Measurements from ENCODE around the gene CDK12.
"Not testable (repeated sequence)": the region's sequence is repeated elsewhere in the genome, so short reads cannot be mapped to it uniquely, and the experiment has no call there.

CDK12 gene

GRCh38 chr17:39530513-39530912 is 69.2 kb downstream of the CDK12 start:
- WGBS, 2 experiments, result 95 to 96% methylated on average over 10 of the region's 10 CpGs
- Histone ChIP-seq H3K4me3 (ENCODE audit: insufficient read depth, low read depth, low read length) (no peak overlapping the region), H3K36me3 (ENCODE audit: control insufficient read depth, insufficient read depth, low read length) (peaks cover 32% of the 10 kb centered on the region), H3K27me3 (ENCODE audit: control insufficient read depth, insufficient read depth, low read length, poor library complexity, severe bottlenecking) (no peaks in the 10 kb centered on the region), H3K27ac (ENCODE audit: insufficient read depth, low read depth, low read length, poor library complexity, severe bottlenecking) (no peak overlapping the region), H3K4me1 (ENCODE audit: control insufficient read depth, insufficient read depth, low read length) (no peaks in the 10 kb centered on the region), H3K9me3 (ENCODE audit: control insufficient read depth, low read length) (no peaks in the 10 kb centered on the region)

DNA sequence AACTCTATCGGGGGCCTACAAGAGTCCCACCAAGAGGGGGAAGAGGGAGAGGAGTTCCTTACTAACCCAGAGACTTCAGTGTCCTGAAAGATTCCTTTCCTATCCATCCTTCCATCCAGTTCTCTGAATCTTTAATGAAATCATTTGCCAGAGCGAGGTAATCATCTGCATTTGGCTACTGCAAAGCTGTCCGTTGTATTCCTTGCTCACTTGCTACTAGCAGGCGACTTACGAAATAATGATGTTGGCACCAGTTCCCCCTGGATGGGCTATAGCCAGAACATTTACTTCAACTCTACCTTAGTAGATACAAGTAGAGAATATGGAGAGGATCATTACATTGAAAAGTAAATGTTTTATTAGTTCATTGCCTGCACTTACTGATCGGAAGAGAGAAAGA is 70.0 kb downstream of the CDK12 start:
- no peak overlapping the region for H3K27ac ChIP-seq (ENCODE audit: insufficient read depth, low read depth, low read length, poor library complexity, severe bottlenecking)
- H3K4me3 ChIP-seq (ENCODE audit: insufficient read depth, low read depth, low read length), result no peak overlapping the region
- no peaks in the 10 kb centered on the region for H3K4me1 ChIP-seq (ENCODE audit: control insufficient read depth, insufficient read depth, low read length)
- H3K27me3 ChIP-seq (ENCODE audit: control insufficient read depth, insufficient read depth, low read length, poor library complexity, severe bottlenecking), result no peaks in the 10 kb centered on the region
- 93 to 97% methylated on average over 6 of the region's 6 CpGs for WGBS, 2 experiments
- no peaks in the 10 kb centered on the region for H3K9me3 ChIP-seq (ENCODE audit: control insufficient read depth, low read length)
- peaks cover 24% of the 10 kb centered on the region for H3K36me3 ChIP-seq (ENCODE audit: control insufficient read depth, insufficient read depth, low read length)

- peaks cover 12% of the 10 kb centered on the region for H3K36me3 ChIP-seq (ENCODE audit: control insufficient read depth, insufficient read depth, low read length)
- 90 to 93% methylated on average over 3 of the region's 4 CpGs for WGBS, 2 experiments
Observed at GRCh38 chr17:39533891-39534290, 72.6 kb downstream of the CDK12 start.

GRCh38 chr17:39534768-39535405 is 73.6 kb downstream of the CDK12 start:
- H3K4me3 ChIP-seq (ENCODE audit: insufficient read depth, low read depth, low read length), result no peak overlapping the region
- no peaks in the 10 kb centered on the region for H3K9me3 ChIP-seq (ENCODE audit: control insufficient read depth, low read length)
- no peaks in the 10 kb centered on the region for H3K27me3 ChIP-seq (ENCODE audit: control insufficient read depth, insufficient read depth, low read length, poor library complexity, severe bottlenecking)
- no peak overlapping the region for H3K27ac ChIP-seq (ENCODE audit: insufficient read depth, low read depth, low read length, poor library complexity, severe bottlenecking)
- WGBS, 2 experiments, result 90 to 93% methylated on average over 3 of the region's 3 CpGs
- peaks cover 5% of the 10 kb centered on the region for H3K36me3 ChIP-seq (ENCODE audit: control insufficient read depth, insufficient read depth, low read length)
- H3K4me1 ChIP-seq (ENCODE audit: control insufficient read depth, insufficient read depth, low read length), result no peaks in the 10 kb centered on the region

More at GRCh38 chr17:39533891-39534290, 72.6 kb downstream of the CDK12 start:
- Histone ChIP-seq H3K27me3 (ENCODE audit: control insufficient read depth, insufficient read depth, low read length, poor library complexity, severe bottlenecking) (no peaks in the 10 kb centered on the region), H3K4me1 (ENCODE audit: control insufficient read depth, insufficient read depth, low read length) (no peaks in the 10 kb centered on the region), H3K4me3 (ENCODE audit: insufficient read depth, low read depth, low read length) (no peak overlapping the region), H3K27ac (ENCODE audit: insufficient read depth, low read depth, low read length, poor library complexity, severe bottlenecking) (no peak overlapping the region), H3K9me3 (ENCODE audit: control insufficient read depth, low read length) (no peaks in the 10 kb centered on the region)

GRCh38 chr17:39536468-39536867 is 75.2 kb downstream of the CDK12 start:
- no peaks in the 10 kb centered on the region for H3K9me3 ChIP-seq (ENCODE audit: control insufficient read depth, low read length)
- H3K27ac ChIP-seq (ENCODE audit: insufficient read depth, low read depth, low read length, poor library complexity, severe bottlenecking), result no peak overlapping the region
- no peaks in the 10 kb centered on the region for H3K27me3 ChIP-seq (ENCODE audit: control insufficient read depth, insufficient read depth, low read length, poor library complexity, severe bottlenecking)
- H3K4me1 ChIP-seq (ENCODE audit: control insufficient read depth, insufficient read depth, low read length), result no peaks in the 10 kb centered on the region
- no peak overlapping the region for H3K4me3 ChIP-seq (ENCODE audit: insufficient read depth, low read depth, low read length)
- H3K36me3 ChIP-seq (ENCODE audit: control insufficient read depth, insufficient read depth, low read length), result no peaks in the 10 kb centered on the region

DNA sequence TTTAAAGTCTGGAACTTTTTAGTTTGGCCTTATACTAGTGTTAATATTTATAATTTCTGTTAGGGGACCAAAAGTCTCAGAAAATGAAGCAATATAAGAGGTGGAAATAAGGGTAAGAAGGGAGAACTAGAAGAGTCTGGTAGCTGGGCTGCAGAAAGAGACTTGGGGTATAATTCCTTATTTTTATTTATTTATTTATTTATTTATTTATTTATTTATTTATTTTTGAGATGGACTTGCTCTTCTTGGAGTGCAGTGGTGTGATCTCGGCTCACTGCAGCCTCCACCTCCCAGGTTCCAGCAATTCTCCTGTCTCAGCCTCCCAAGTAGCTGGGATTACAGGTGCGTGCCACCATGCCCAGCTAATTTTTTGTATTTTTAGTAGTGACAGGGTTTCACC is 76.1 kb downstream of the CDK12 start:
- not testable (repeated sequence) for H3K27me3 ChIP-seq (ENCODE audit: control insufficient read depth, insufficient read depth, low read length, poor library complexity, severe bottlenecking); H3K4me3 ChIP-seq (ENCODE audit: insufficient read depth, low read depth, low read length); H3K27ac ChIP-seq (ENCODE audit: insufficient read depth, low read depth, low read length, poor library complexity, severe bottlenecking); H3K36me3 ChIP-seq (ENCODE audit: control insufficient read depth, insufficient read depth, low read length); H3K9me3 ChIP-seq (ENCODE audit: control insufficient read depth, low read length); H3K4me1 ChIP-seq (ENCODE audit: control insufficient read depth, insufficient read depth, low read length)
- WGBS, 2 experiments, result 93 to 95% methylated on average over 2 of the region's 2 CpGs

- no peaks in the 10 kb centered on the region for H3K9me3 ChIP-seq (ENCODE audit: control insufficient read depth, low read length)
- H3K4me3 ChIP-seq (ENCODE audit: insufficient read depth, low read depth, low read length), result no peak overlapping the region
- 83 to 93% methylated on average over 2 to 3 of the region's 3 CpGs for WGBS, 2 experiments
- H3K27ac ChIP-seq (ENCODE audit: insufficient read depth, low read depth, low read length, poor library complexity, severe bottlenecking), result no peak overlapping the region
- H3K27me3 ChIP-seq (ENCODE audit: control insufficient read depth, insufficient read depth, low read length, poor library complexity, severe bottlenecking), result no peaks in the 10 kb centered on the region
- no peaks in the 10 kb centered on the region for H3K4me1 ChIP-seq (ENCODE audit: control insufficient read depth, insufficient read depth, low read length)
- H3K36me3 ChIP-seq (ENCODE audit: control insufficient read depth, insufficient read depth, low read length), result no peaks in the 10 kb centered on the region
Observed at GRCh38 chr17:39538866-39539265, 77.6 kb downstream of the CDK12 start.

DNA sequence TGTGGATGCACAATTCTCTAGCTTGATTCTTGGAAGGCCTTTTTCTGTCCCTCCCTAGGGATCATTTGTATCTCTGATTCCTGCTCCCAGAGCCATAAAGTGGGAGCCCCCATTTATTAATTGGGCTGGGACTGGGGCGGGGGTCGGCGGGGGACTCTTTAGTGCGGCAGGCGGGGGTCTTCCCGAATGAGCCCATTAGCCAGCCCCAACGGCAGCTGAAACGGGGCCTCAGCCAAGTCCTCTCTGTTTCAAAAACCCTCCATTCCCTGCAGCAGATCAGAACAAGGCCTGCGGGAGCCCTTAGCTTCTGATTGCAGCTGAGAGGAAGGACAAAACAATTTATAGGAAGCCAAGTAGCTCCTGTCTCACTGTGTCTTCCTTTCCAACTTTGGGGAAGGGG is 79.3 kb downstream of the CDK12 start:
- H3K27me3 ChIP-seq (ENCODE audit: control insufficient read depth, insufficient read depth, low read length, poor library complexity, severe bottlenecking), result no peaks in the 10 kb centered on the region
- no peaks in the 10 kb centered on the region for H3K4me1 ChIP-seq (ENCODE audit: control insufficient read depth, insufficient read depth, low read length)
- H3K27ac ChIP-seq (ENCODE audit: insufficient read depth, low read depth, low read length, poor library complexity, severe bottlenecking), result no peak overlapping the region
- H3K36me3 ChIP-seq (ENCODE audit: control insufficient read depth, insufficient read depth, low read length), result no peaks in the 10 kb centered on the region
- no peaks in the 10 kb centered on the region for H3K9me3 ChIP-seq (ENCODE audit: control insufficient read depth, low read length)
- no peak overlapping the region for H3K4me3 ChIP-seq (ENCODE audit: insufficient read depth, low read depth, low read length)
- 91 to 92% methylated on average over 9 of the region's 9 CpGs for WGBS, 2 experiments

DNA sequence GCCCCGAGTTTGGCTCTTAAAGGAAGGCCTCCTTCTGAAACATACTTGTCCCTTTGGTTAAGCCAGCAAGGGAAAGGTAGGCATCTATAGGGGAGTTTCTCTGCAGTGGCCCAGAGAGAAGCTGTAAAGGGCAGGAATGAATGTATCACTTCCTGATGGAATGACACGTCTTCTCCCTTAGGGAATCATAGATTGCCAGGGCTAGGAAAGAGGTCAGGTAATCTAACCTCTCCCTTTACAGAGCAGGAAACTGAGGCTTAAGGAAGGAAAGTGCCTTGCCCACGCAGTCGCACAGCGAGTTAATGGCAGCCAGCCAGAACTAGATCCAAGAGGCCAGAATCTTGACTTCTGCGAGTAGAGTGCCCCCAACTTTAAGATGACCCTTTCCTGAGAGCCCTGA is 80.4 kb downstream of the CDK12 start:
- H3K4me1 ChIP-seq (ENCODE audit: control insufficient read depth, insufficient read depth, low read length), result no peaks in the 10 kb centered on the region
- no peak overlapping the region for H3K27ac ChIP-seq (ENCODE audit: insufficient read depth, low read depth, low read length, poor library complexity, severe bottlenecking)
- 76 to 79% methylated on average over 6 of the region's 6 CpGs for WGBS, 2 experiments
- no peak overlapping the region for H3K4me3 ChIP-seq (ENCODE audit: insufficient read depth, low read depth, low read length)
- no peaks in the 10 kb centered on the region for H3K36me3 ChIP-seq (ENCODE audit: control insufficient read depth, insufficient read depth, low read length)
- no peaks in the 10 kb centered on the region for H3K9me3 ChIP-seq (ENCODE audit: control insufficient read depth, low read length)
- H3K27me3 ChIP-seq (ENCODE audit: control insufficient read depth, insufficient read depth, low read length, poor library complexity, severe bottlenecking), result no peaks in the 10 kb centered on the region

- Histone ChIP-seq H3K4me1 (ENCODE audit: control insufficient read depth, insufficient read depth, low read length) (no peaks in the 10 kb centered on the region), H3K36me3 (ENCODE audit: control insufficient read depth, insufficient read depth, low read length) (no peaks in the 10 kb centered on the region), H3K27me3 (ENCODE audit: control insufficient read depth, insufficient read depth, low read length, poor library complexity, severe bottlenecking) (no peaks in the 10 kb centered on the region), H3K4me3 (ENCODE audit: insufficient read depth, low read depth, low read length) (no peak overlapping the region), H3K9me3 (ENCODE audit: control insufficient read depth, low read length) (no peaks in the 10 kb centered on the region), H3K27ac (ENCODE audit: insufficient read depth, low read depth, low read length, poor library complexity, severe bottlenecking) (no peak overlapping the region)
- WGBS, 2 experiments, result 90 to 93% methylated on average over 1 of the region's 1 CpG
Observed at GRCh38 chr17:39543176-39543575, 81.9 kb downstream of the CDK12 start.

- Histone ChIP-seq H3K9me3 (ENCODE audit: control insufficient read depth, low read length) (no peaks in the 10 kb centered on the region), H3K36me3 (ENCODE audit: control insufficient read depth, insufficient read depth, low read length) (no peaks in the 10 kb centered on the region), H3K4me3 (ENCODE audit: insufficient read depth, low read depth, low read length) (no peak overlapping the region), H3K4me1 (ENCODE audit: control insufficient read depth, insufficient read depth, low read length) (no peaks in the 10 kb centered on the region), H3K27ac (ENCODE audit: insufficient read depth, low read depth, low read length, poor library complexity, severe bottlenecking) (no peak overlapping the region), H3K27me3 (ENCODE audit: control insufficient read depth, insufficient read depth, low read length, poor library complexity, severe bottlenecking) (no peaks in the 10 kb centered on the region)
Observed at GRCh38 chr17:39543664-39544063, 82.4 kb downstream of the CDK12 start.

Data from ectodermal cell (in vitro differentiated cells).